GM12878 (cell line): ENCODE results near the gene TUBGCP2. TPM values are rescaled to one million over a fixed set of nuclear protein-coding genes. Genes with fewer than 3 reads are reported as not detected.
A peak's percentile ranks its signal among the peaks of the same experiment; 100 is the strongest.

Experiments
- ATAC-seq: fragments of 200-7000 bp; cut with Tn5 transposase; 3 replicates; pipeline ENCODE4 v1.9.1; 2020; ENCODE audit warnings: mild to moderate bottlenecking, moderate library complexity
- BruUV-seq: library from RNA; stranded (reverse); fragments of 400-500 nt; replicated peaks from 2 replicates; lab custom pipeline; 2021; lab: Mats Ljungman, UMichigan
- CTCF ChIA-PET: fragments of 300-600 bp; sonication (Branson Sonifier 250); formaldehyde crosslinking; extraction: SDS; loops from one replicate; lab custom pipeline; 2021; ENCODE audit warnings: inconsistent platforms; lab: Yijun Ruan, JAX
- POLR2A ChIA-PET: fragments of 350-600 bp; formaldehyde crosslinking; extraction: SDS; loops from one replicate; lab custom pipeline; 2021; ENCODE audit warnings: inconsistent platforms; lab: Charles Lee
- RAD21 ChIA-PET: fragments of 300-600 bp; sonication (Branson Sonifier 250); formaldehyde crosslinking; loops from one replicate; lab custom pipeline; 2023; ENCODE audit warnings: antibody characterized with exemption; ENCODE audit not compliant: unreplicated experiment; lab: Charles Lee
- SMC1A ChIA-PET: fragments of 300-600 bp; sonication (Branson Sonifier 250); formaldehyde crosslinking; loops from one replicate; lab custom pipeline; 2023; ENCODE audit not compliant: unreplicated experiment, uncharacterized antibody; lab: Charles Lee
- DNase-seq: peaks from one replicate; pipeline ENCODE4 v3.0.0-alpha.2; 2011; ENCODE audit warnings: low read depth, low spot score
- FAIRE-seq: peaks from 3 replicates; lab custom pipeline; 2011; peaks lifted over from hg19 to GRCh38; lab: Jason Lieb, UNC
- H2AFZ ChIP-seq: 2 replicates; pipeline ENCODE4 v1.6.0; 2011; ENCODE audit warnings: low read depth, low read length, control low read depth; ENCODE audit not compliant: control insufficient read depth
- H3K27ac ChIP-seq: 2 replicates; pipeline ENCODE4 v1.5.1; 2011; ENCODE audit warnings: control low read depth; ENCODE audit not compliant: control insufficient read depth, insufficient read depth
- H3K27me3 ChIP-seq, 2 experiments: replicated peaks in 1 of 2; 2 replicates each; pipeline versions ENCODE4 v1.6.0 to v1.6.1; 2011; ENCODE audit warnings: low read length in 1 of 2; ENCODE audit not compliant: control insufficient read depth in 2 of 2, insufficient read depth in 2 of 2
- H3K36me3 ChIP-seq, 2 experiments: 2 replicates each; pipeline ENCODE4 v1.5.1; 2011; ENCODE audit warnings: low read length in 1 of 2; ENCODE audit not compliant: control insufficient read depth in 2 of 2, insufficient read depth in 2 of 2
- H3K4me1 ChIP-seq: 2 replicates; pipeline ENCODE4 v1.6.1; 2011; ENCODE audit warnings: mild to moderate bottlenecking, low read length, moderate library complexity, mixed read lengths; ENCODE audit not compliant: control insufficient read depth, insufficient read depth
- H3K4me2 ChIP-seq: 2 replicates; pipeline ENCODE4 v1.6.0; 2011; ENCODE audit warnings: control low read depth; ENCODE audit not compliant: control insufficient read depth, insufficient read depth
- H3K4me3 ChIP-seq: fragments of 200-600 bp; sonication (generic); 2 replicates; pipeline ENCODE4 v1.5.1; 2016
- H3K79me2 ChIP-seq: 2 replicates; pipeline ENCODE4 v1.6.0; 2011; ENCODE audit warnings: low read length; ENCODE audit not compliant: control insufficient read depth, insufficient read depth
- H3K9ac ChIP-seq: 2 replicates; pipeline ENCODE4 v1.8.0; 2011; ENCODE audit warnings: low read length, control low read depth, mixed read lengths; ENCODE audit not compliant: control insufficient read depth, insufficient read depth
- H3K9me3 ChIP-seq: replicated peaks from 3 replicates; pipeline ENCODE4 v1.5.1; 2011; ENCODE audit warnings: mild to moderate bottlenecking, low read length; ENCODE audit not compliant: control insufficient read depth, insufficient read depth
- H4K20me1 ChIP-seq: 2 replicates; pipeline ENCODE4 v1.6.0; 2011; ENCODE audit not compliant: control insufficient read depth, insufficient read depth
- CBFB ChIP-seq: IDR thresholded peaks from 2 replicates; pipeline ENCODE4 v1.6.1; 2016; ENCODE audit warnings: antibody characterized with exemption, low read depth
- EZH2 ChIP-seq: IDR thresholded peaks from 2 replicates; pipeline ENCODE4 v1.6.1; 2012; ENCODE audit warnings: low read depth, mild to moderate bottlenecking, control low read depth, inconsistent platforms, low read length, borderline replicate concordance; ENCODE audit not compliant: control insufficient read depth
- FOS ChIP-seq: IDR thresholded peaks from 3 replicates; pipeline ENCODE4 v1.6.1; 2011; ENCODE audit warnings: borderline replicate concordance; ENCODE audit not compliant: insufficient read length; ENCODE audit errors: extremely low read depth
- MTA2 ChIP-seq: fragments of 450-650 bp; IDR thresholded peaks from 2 replicates; pipeline ENCODE4 v1.6.1; 2016; ENCODE audit warnings: low read depth, mild to moderate bottlenecking, moderate library complexity
- NR2C1 ChIP-seq: fragments of 450-650 bp; IDR thresholded peaks from 2 replicates; pipeline ENCODE4 v1.6.1; 2017; ENCODE audit warnings: antibody characterized with exemption, mild to moderate bottlenecking, moderate library complexity
- NR2F1 ChIP-seq: fragments of 450-650 bp; conservative IDR thresholded peaks from 2 replicates; pipeline ENCODE4 v1.6.1; 2017; ENCODE audit warnings: mild to moderate bottlenecking
- SIN3A ChIP-seq: IDR thresholded peaks from 2 replicates; pipeline ENCODE4 v1.6.1; 2012; ENCODE audit warnings: low read depth, low read length, improper control_type of control experiment
- ZNF24 ChIP-seq: fragments of 450-650 bp; IDR thresholded peaks from 2 replicates; pipeline ENCODE4 v1.6.1; 2017; ENCODE audit warnings: antibody characterized with exemption, mild to moderate bottlenecking
- WGBS: methylation state at CpG from one replicate; pipeline ENCODE4 v1.1.6; 2016; ENCODE audit warnings: low lambda C conversion rate; ENCODE audit not compliant: insufficient replicate concordance, insufficient coverage; ENCODE audit errors: missing lambda C conversion rate; 5-methylcytosine and 5-hydroxymethylcytosine counted together
- in situ Hi-C: fragments of 300-500 bp; cut with MboI; formaldehyde crosslinking; loops from 9 replicates; pipeline ENCODE4 v1.14.3; 2018; ENCODE audit warnings: mixed read lengths
- intact Hi-C: fragments of 100-400 bp; cut with micrococcal nuclease; formaldehyde crosslinking; loops from one replicate; pipeline ENCODE4 v1.14.2; 2022; ENCODE audit not compliant: unreplicated experiment
- polyA plus RNA-seq, 11 experiments: library from polyadenylated mRNA; depleted of rRNA in 4 of 11; unstranded in 6 of 11; stranded (reverse) in 5 of 11; fragments of >200 nt; fragmentation: Nextera tagmentation in 4 of 11; fragmentation: Illumina TruSeq in 1 of 11; extraction: Ambion mirVana in 4 of 11; extraction: Trizol in 1 of 11; gene quantifications; 1 replicate in 1 of 11; 2 replicates in 10 of 11; pipeline versions ENCODE4 v1.2.1 to v1.2.3, GENCODE V29; 2011 to 2016; ENCODE audit warnings: inconsistent platforms in 2 of 11, missing spikeins in 2 of 11, low read depth in 1 of 11
- total RNA-seq, 4 experiments: library from RNA; depleted of rRNA in 3 of 4; stranded (reverse); fragments of >200 nt in 3 of 4; fragmentation: Illumina TruSeq in 1 of 4; extraction: Trizol in 1 of 4; gene quantifications; 2 replicates each; pipeline versions ENCODE4 v1.2.1 to v1.2.3, GENCODE V29; 2013 to 2021

Gene TUBGCP2
- total and polyA plus RNA-seq, 10 of the 15 experiments (the other 5 are each of a cell fraction or from before 2014, with no cell fraction given): 4.8 to 47.1 (median 34.7) TPM

GRCh38 chr10:133347710-133348517 is 39.2 kb upstream of the TUBGCP2 start:
- CTCF ChIA-PET: interaction anchor here (0.6 to 1.1 kb wide), 3 partner anchors 18 to 20 kb away, joined by 3 to 5 read pairs (median 3); no protein-coding TSS in a partner anchor
- TF ChIP-seq FOS (no peak), NR2C1 (peak; percentile 65), MTA2 (no peak), NR2F1 (peak; percentile 78)
- TF ChIP-seq, all 136 proteins: peak for 2
- ATAC-seq (peak; percentile 37), DNase-seq (no peak), FAIRE-seq (no peak)
- WGBS: 45% methylated on average over 13 of the region's 16 CpGs
- H4K20me1 ChIP-seq: no peaks in the 10 kb centered on the region
- SMC1A ChIA-PET: no interaction called here
- H3K9me3 ChIP-seq: no peaks in the 10 kb centered on the region
- H3K9ac ChIP-seq: no peak overlapping the region
- in situ Hi-C loops: no loop called here
- no peak overlapping the region for H3K4me3 ChIP-seq
- H3K27me3 ChIP-seq: no peaks in the 10 kb centered on the region; a peak in 1 of 4 replicates
- POLR2A ChIA-PET: no interaction called here
- H3K4me1 ChIP-seq: no peaks in the 10 kb centered on the region
- H3K27ac ChIP-seq: no peak overlapping the region
- H3K36me3 ChIP-seq: no peaks in the 10 kb centered on the region
- no peaks in the 10 kb centered on the region for H3K79me2 ChIP-seq
- no peak overlapping the region for H2AFZ ChIP-seq
- intact Hi-C loops: no loop called here
- RAD21 ChIA-PET: no interaction called here
- no peak overlapping the region for H3K4me2 ChIP-seq
- no TSS peak for BruUV-seq

GRCh38 chr10:133346413-133346812 is 37.7 kb upstream of the TUBGCP2 start:
- no peak overlapping the region for H3K27ac ChIP-seq
- ATAC-seq: no peak
- ChIA-PET RAD21 (no interaction called here), SMC1A (no interaction called here), CTCF (no interaction called here), POLR2A (no interaction called here)
- H2AFZ ChIP-seq: no peak overlapping the region
- WGBS: 24% methylated on average over 11 of the region's 11 CpGs
- H3K4me1 ChIP-seq: no peaks in the 10 kb centered on the region
- FAIRE-seq: no peak
- no TSS peak for BruUV-seq
- H3K9me3 ChIP-seq: no peaks in the 10 kb centered on the region
- H3K4me3 ChIP-seq: no peak overlapping the region
- intact Hi-C loops: no loop called here
- no peaks in the 10 kb centered on the region; a peak in 1 of 4 replicates for H3K27me3 ChIP-seq
- no peaks in the 10 kb centered on the region for H3K36me3 ChIP-seq
- no peak for TF ChIP-seq CBFB
- no peak for TF ChIP-seq ZNF24
- TF ChIP-seq SIN3A: no peak
- TF ChIP-seq EZH2: no peak
- DNase-seq: no peak
- in situ Hi-C loops: no loop called here
- H4K20me1 ChIP-seq: no peaks in the 10 kb centered on the region
- no peaks in the 10 kb centered on the region for H3K79me2 ChIP-seq
- H3K4me2 ChIP-seq: no peak overlapping the region
- no peak overlapping the region for H3K9ac ChIP-seq
